22Rv1 (cell line): ENCODE data around the gene WDFY3.

Experiments used
- ZFX ChIP-seq: fragments of 450-650 bp; IDR thresholded peaks from 2 replicates; pipeline ENCODE4 v1.6.1; 2017; ENCODE audit warnings: antibody characterized with exemption, borderline replicate concordance
- TF ChIP-seq, protein P1 (sequence below): fragments of 450-650 bp; IDR thresholded peaks from 2 replicates; pipeline ENCODE4 v1.5.1; 2017; ENCODE audit warnings: mild to moderate bottlenecking

DNA sequence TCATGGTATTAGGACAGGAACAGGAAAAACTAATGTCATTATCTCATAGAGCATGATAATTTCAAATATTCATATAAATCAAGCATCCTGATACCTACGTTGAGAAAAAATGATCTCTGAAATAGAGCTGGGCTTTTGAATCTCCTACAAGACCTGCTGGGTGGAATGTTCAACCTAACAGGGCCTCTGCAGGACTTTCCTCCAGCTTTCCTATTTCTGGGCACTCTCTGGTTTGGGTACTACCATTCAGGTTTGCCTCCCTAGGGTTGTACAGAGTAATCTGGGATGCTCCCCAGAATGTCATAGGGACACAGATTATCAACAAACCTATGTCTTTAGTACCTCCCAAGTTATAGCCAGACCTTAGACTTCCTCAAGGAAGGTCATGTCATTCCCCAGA, 274.7 kb downstream of the WDFY3 start:
- TF ChIP-seq, protein P1, sequence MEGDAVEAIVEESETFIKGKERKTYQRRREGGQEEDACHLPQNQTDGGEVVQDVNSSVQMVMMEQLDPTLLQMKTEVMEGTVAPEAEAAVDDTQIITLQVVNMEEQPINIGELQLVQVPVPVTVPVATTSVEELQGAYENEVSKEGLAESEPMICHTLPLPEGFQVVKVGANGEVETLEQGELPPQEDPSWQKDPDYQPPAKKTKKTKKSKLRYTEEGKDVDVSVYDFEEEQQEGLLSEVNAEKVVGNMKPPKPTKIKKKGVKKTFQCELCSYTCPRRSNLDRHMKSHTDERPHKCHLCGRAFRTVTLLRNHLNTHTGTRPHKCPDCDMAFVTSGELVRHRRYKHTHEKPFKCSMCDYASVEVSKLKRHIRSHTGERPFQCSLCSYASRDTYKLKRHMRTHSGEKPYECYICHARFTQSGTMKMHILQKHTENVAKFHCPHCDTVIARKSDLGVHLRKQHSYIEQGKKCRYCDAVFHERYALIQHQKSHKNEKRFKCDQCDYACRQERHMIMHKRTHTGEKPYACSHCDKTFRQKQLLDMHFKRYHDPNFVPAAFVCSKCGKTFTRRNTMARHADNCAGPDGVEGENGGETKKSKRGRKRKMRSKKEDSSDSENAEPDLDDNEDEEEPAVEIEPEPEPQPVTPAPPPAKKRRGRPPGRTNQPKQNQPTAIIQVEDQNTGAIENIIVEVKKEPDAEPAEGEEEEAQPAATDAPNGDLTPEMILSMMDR, result no peak
- no peak for TF ChIP-seq ZFX
